GM13977 (cell line): ENCODE measurements around the gene LSM7.

Experiments used
- DNase-seq: peaks from one replicate; pipeline ENCODE4 v3.0.0; 2012; ENCODE audit warnings: low spot score
- in situ Hi-C: fragments of 300-500 bp; cut with MboI; formaldehyde crosslinking; loops from one replicate; pipeline ENCODE4 v1.12.0; 2022; ENCODE audit warnings: low sequenced_read_pairs, low pct_unique_long_range_greater_than_20kb, mixed read lengths, inconsistent platforms; ENCODE audit not compliant: unreplicated experiment
- TF ChIP-seq, protein P1 (sequence below): IDR thresholded peaks from 2 replicates; pipeline ENCODE4 v1.5.1; 2012; ENCODE audit warnings: mild to moderate bottlenecking, control low read depth; ENCODE audit not compliant: insufficient read depth; ENCODE audit errors: extremely low read depth, missing control alignments

Gene LSM7

DNA sequence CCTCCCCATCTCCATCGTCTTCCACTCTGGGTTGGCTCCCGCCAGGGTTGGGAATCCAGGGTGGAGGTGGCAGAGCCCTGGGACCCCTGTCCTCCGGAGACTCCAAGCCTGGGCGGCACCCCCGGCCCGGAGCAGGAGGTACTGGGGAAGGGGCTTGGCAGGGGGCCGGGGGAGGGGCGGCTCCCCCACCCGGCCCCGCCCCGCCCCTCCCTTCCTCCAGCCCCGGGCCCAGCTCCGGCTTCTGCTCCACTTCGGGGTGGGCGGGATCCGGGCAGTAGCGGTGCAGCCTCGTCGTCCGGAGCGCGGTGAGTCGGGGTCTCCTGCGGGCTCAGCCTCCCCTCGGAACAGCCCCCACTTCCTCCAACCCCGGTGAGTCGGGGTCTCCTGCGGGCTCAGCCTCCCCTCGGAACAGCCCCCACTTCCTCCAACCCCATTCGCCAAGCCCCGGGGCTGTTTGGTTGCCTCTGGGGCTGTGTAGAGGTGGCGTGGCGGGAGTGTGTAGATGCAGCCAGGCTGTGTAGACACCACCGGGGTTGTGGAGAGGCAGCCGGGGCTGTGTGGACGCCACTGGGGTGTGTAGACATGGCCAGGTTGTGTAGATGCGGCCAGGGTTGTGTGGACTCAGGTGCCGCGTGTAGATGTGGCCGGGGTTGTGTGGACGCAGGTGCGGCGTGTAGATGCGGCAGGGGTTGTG is 31.8 kb upstream of the LSM7 start, which contains the start of gene TMPRSS9:
Gene TMPRSS9 (plus strand): TSS at position 274 of the 694 bp plus-strand sequence. CDS start 29,521 bp downstream, outside the sequence.
- no peak for DNase-seq
- in situ Hi-C loops = no loop called here
- TF ChIP-seq, protein P1, sequence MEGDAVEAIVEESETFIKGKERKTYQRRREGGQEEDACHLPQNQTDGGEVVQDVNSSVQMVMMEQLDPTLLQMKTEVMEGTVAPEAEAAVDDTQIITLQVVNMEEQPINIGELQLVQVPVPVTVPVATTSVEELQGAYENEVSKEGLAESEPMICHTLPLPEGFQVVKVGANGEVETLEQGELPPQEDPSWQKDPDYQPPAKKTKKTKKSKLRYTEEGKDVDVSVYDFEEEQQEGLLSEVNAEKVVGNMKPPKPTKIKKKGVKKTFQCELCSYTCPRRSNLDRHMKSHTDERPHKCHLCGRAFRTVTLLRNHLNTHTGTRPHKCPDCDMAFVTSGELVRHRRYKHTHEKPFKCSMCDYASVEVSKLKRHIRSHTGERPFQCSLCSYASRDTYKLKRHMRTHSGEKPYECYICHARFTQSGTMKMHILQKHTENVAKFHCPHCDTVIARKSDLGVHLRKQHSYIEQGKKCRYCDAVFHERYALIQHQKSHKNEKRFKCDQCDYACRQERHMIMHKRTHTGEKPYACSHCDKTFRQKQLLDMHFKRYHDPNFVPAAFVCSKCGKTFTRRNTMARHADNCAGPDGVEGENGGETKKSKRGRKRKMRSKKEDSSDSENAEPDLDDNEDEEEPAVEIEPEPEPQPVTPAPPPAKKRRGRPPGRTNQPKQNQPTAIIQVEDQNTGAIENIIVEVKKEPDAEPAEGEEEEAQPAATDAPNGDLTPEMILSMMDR = no peak

DNA sequence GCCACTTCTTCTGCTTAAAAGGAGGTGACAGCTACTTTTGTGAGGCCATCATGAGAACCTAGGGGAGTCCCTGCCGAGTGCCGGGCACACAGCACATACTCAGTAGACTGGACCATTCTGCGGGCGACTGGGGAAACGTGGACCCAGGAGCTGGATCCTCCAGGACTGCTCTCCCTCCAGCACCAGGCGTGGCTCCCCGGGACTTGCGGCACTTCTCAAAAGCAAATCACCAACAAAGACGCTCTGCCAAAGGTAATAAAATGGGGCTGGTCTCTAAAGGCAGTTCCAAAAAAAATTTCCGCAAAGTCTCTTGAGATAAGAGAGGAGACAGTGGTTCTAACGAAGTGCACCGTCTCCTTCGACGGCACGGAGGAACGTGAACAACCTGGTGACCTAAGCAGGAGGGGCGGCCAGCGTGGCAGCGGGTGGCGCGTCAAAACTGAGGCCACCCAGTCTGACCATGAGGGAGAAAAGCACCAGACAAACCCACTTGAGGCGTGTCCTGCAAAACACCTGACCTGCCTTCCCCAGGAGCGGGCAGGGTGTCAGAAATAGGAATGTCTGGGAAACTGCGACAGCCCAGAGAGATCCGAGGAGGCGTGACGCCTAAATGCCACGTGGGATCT is 30.3 kb upstream of the LSM7 start:
- no peak for DNase-seq
- TF ChIP-seq, protein P1 = no peak
- in situ Hi-C loops = no loop called here

DNA sequence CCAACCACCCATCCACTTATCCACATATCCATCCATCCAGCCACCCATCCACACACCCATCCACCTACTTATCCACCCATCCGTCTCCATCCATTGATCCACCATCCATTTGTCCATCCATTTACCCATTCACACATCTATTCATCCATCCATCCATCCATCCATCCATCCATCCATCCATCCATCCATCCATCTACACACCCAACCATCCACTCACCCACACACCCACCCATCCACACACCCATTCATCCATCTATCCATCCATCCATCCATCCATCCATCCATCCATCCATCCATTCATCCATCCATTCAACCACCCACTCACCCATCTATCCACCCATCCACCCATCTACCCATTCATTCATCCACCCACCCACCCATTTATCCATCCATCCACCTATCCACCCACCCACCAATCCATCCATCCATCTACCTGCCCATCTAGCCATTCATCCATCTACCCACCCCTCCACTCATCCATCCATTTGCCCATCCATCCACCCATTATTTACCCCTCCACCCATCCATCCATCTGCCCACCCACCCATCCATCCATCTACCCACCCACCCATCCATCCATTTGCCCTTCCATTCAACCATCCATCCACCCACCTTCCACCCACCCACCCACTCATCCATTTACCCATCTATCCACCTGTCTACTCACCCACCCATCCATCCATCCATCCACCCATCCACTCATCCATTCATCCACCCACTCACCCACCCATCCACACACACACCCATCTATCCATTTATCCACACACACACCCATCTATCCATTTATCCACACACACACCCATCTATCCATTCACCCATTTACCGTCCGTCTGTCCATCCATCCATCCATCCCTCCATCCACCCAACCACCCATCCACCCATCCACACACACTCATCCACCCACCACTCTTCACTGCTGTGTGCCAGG is 29.2 kb upstream of the LSM7 start:
- in situ Hi-C loops = no loop called here
- DNase-seq = no peak
- TF ChIP-seq, protein P1 = no peak

DNA sequence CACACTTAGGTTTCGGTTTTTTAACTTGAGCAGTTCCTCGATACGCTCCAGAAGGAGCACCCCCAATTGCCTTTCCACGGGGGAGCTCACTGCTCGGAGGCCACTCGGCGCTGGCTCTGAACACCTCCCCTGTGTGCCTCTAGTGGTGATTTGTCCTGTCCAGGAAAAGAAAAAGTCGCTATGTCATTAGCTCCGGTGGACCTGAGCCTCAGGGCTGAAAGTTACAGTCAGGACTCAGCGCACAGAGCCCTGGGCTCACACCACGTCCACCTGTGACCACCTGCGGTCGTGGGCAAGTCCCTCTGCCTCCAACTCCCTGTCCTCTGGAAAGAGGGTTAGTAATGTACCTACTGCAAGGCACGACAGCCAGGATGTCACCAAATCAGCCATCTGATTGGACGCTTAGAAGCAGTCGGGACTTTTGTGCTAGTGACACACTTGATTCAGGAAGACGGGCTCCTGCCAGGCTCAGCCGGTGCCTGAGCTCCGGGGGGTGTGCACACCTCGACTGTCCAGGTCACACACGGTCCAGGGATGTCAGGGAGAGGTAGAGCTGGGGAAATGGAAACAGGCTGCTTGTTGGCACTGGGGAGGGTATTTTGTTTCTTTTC is 27.8 kb upstream of the LSM7 start:
- TF ChIP-seq, protein P1 = no peak

DNA sequence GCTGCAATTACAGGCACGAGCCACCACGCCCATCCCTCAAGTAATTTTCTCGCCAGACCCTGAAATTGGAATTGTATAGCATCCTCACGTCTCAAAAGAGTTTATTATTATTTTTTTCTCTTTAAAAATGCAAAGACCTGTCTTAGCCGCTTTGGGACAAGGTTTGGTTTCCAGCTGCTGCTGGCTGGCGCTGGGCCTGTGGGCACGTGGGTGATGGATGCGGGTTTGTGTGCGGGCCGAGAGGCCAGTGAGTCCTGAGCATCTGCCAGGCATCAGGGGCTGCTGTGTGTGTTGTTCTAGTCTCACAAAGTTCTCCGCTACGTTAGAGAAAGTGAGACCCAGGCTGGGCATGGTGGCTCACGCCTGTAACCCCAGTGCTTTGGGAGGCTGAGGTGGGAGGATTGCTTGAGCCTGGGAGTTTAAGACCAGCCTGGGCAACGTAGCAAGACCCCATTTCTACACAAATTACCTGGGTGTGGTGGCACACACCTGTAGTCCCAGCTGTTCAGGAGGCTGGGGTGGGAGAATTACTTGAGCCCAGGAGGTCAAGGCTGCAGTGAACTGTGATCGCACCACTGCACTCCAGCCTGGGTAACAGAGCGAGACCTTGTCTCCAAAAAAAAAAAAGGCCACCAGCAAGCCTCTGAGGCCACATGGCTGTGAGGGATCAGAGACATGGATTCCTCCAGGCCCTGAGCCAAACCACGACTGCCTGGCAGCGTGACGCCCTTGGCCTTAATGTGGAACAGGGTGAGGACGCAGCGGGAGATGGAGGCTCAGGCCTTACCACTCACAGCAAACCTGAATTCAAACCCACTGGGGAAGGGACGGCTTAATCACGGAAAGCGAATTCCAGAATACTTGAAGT is 27.0 kb upstream of the LSM7 start:
- DNase-seq = no peak

More for the DNA sequence above, 27.8 kb upstream of the LSM7 start:
- DNase-seq = no peak
- in situ Hi-C loops = no loop called here

More for the DNA sequence above, 27.0 kb upstream of the LSM7 start:
- in situ Hi-C loops = no loop called here
- TF ChIP-seq, protein P1 = no peak
